ENCODE results near the gene ERICH3. TPM values are rescaled to one million over a fixed set of nuclear protein-coding genes. Genes with fewer than 3 reads are reported as not detected.

The ERICH3 gene
- total RNA-seq, 1 donor from 2014 or later = 0.24 TPM

DNA sequence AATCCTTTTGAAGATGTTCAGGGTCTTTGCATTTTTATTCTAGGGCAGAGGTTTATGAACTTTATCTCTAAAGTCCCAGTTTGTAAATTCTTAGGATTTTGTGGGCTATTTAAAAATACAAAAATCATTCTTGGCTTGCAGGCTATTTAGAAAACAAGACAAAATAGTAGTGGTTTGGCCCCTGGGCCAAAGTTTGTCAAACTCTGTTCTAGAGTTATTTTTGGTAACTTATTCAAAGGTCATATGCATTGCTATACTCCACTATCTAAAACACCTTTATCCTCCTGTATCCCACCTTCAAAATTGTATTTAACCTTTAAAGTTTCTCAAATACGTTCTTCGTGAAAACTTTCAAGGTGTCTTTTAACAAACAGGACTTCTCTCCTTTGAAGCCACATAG is 85.7 kb downstream of the ERICH3 start:
- H3K27ac Mint-ChIP-seq = no peak overlapping the region
- peaks cover 14% of the 10 kb centered on the region for H3K27me3 Mint-ChIP-seq
- H3K36me3 Mint-ChIP-seq = no peaks in the 10 kb centered on the region
- no peak for DNase-seq (ENCODE audit: extremely low spot score, unreplicated experiment)
- H3K9me3 Mint-ChIP-seq = no peaks in the 10 kb centered on the region
- no peaks in the 10 kb centered on the region for H3K4me1 Mint-ChIP-seq (ENCODE audit: unreplicated experiment)
- H3K4me3 Mint-ChIP-seq = no peak overlapping the region
- TF ChIP-seq, protein P1, sequence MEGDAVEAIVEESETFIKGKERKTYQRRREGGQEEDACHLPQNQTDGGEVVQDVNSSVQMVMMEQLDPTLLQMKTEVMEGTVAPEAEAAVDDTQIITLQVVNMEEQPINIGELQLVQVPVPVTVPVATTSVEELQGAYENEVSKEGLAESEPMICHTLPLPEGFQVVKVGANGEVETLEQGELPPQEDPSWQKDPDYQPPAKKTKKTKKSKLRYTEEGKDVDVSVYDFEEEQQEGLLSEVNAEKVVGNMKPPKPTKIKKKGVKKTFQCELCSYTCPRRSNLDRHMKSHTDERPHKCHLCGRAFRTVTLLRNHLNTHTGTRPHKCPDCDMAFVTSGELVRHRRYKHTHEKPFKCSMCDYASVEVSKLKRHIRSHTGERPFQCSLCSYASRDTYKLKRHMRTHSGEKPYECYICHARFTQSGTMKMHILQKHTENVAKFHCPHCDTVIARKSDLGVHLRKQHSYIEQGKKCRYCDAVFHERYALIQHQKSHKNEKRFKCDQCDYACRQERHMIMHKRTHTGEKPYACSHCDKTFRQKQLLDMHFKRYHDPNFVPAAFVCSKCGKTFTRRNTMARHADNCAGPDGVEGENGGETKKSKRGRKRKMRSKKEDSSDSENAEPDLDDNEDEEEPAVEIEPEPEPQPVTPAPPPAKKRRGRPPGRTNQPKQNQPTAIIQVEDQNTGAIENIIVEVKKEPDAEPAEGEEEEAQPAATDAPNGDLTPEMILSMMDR (conservative IDR thresholded peaks at IDR 0.05) = no peak

- H3K4me3 Mint-ChIP-seq = no peak overlapping the region
- H3K27ac Mint-ChIP-seq = no peak overlapping the region
- H3K27me3 Mint-ChIP-seq = peaks cover 5% of the 10 kb centered on the region
- H3K36me3 Mint-ChIP-seq = no peaks in the 10 kb centered on the region
- H3K4me1 Mint-ChIP-seq (ENCODE audit: unreplicated experiment) = no peaks in the 10 kb centered on the region
- TF ChIP-seq, protein P1 (conservative IDR thresholded peaks at IDR 0.05) = no peak
- no peak for DNase-seq (ENCODE audit: extremely low spot score, unreplicated experiment)
- no peaks in the 10 kb centered on the region for H3K9me3 Mint-ChIP-seq
These were observed 87.2 kb downstream of the ERICH3 start for GRCh38 chr1:74586253-74586897.

DNA sequence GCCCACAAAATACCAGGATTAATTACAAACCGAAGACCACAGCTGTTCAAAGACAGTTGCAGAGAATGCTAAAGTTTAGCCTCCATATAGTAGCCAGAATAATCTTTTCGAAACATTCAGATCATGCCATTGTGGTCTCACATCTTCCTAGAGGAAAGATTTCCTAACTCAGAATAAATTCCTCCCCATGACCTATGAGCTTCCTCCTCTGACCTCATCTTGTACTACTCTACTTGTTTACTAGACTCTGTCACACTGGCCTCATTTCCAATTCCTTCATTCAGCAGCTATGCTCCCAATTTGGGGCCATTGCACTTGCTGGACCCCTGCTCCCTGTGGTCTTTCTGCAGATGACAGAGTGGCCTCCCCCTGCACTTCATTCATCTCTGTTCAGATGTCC is 89.4 kb downstream of the ERICH3 start:
- Mint-ChIP-seq H3K9me3 (no peaks in the 10 kb centered on the region), H3K27ac (no peak overlapping the region), H3K4me3 (no peak overlapping the region), H3K27me3 (no peaks in the 10 kb centered on the region), H3K4me1 (ENCODE audit: unreplicated experiment) (no peaks in the 10 kb centered on the region), H3K36me3 (no peaks in the 10 kb centered on the region)
- TF ChIP-seq, protein P1 (conservative IDR thresholded peaks at IDR 0.05) = no peak
- no peak for DNase-seq (ENCODE audit: extremely low spot score, unreplicated experiment)

DNA sequence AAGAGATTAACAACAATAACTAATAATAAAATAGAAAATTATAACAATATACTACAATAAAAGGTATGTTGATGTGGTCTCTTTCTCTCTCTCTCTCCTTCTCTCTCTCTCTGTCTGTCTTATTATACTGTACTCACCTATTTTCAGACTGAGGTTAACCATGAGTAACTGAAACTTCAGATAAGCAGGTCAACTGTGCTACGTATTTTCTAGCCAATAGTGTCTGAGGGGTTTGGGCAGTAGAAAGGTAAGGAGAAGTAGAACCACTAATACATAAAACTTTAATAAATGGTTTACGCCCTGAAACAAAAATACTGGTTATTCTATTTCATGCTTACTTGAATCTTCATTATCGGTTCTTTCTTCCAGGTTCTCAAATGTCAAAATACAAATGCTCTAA is 90.2 kb downstream of the ERICH3 start:
- H3K36me3 Mint-ChIP-seq = no peaks in the 10 kb centered on the region
- no peak overlapping the region for H3K4me3 Mint-ChIP-seq
- no peak for DNase-seq (ENCODE audit: extremely low spot score, unreplicated experiment)
- TF ChIP-seq, protein P1 (conservative IDR thresholded peaks at IDR 0.05) = no peak
- H3K27me3 Mint-ChIP-seq = no peaks in the 10 kb centered on the region
- no peaks in the 10 kb centered on the region for H3K9me3 Mint-ChIP-seq
- H3K4me1 Mint-ChIP-seq (ENCODE audit: unreplicated experiment) = no peaks in the 10 kb centered on the region
- H3K27ac Mint-ChIP-seq = no peak overlapping the region

DNA sequence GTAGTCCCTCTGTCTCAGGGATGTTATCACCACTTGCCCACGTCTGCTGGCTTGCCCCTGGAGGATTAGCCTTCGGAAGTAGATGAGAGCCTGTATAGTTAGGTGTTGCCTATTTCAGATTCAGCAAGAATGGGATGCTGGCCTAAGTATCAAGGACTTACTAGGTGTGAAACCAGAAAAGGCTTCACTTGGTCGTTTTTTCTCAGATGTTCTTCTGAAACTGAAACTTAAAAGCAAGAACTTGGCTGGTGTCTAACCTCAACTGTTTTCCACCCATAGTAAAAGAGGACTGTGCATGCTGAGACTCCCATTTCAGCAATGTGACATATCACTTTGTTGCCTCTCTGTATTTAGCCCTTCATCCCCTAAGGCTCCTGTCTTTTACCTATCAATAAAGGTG is 94.2 kb downstream of the ERICH3 start:
- Mint-ChIP-seq H3K27me3 (peaks cover 3% of the 10 kb centered on the region), H3K9me3 (no peaks in the 10 kb centered on the region), H3K4me3 (no peak overlapping the region), H3K27ac (no peak overlapping the region), H3K4me1 (ENCODE audit: unreplicated experiment) (no peaks in the 10 kb centered on the region), H3K36me3 (no peaks in the 10 kb centered on the region)
- DNase-seq (ENCODE audit: extremely low spot score, unreplicated experiment) = no peak
- TF ChIP-seq, protein P1 (conservative IDR thresholded peaks at IDR 0.05) = no peak

GRCh38 chr1:74578101-74578500 is 95.5 kb downstream of the ERICH3 start:
- H3K4me1 Mint-ChIP-seq (ENCODE audit: unreplicated experiment) = no peaks in the 10 kb centered on the region
- no peaks in the 10 kb centered on the region for H3K9me3 Mint-ChIP-seq
- H3K27me3 Mint-ChIP-seq = peaks cover 3% of the 10 kb centered on the region
- H3K36me3 Mint-ChIP-seq = no peaks in the 10 kb centered on the region
- no peak overlapping the region for H3K4me3 Mint-ChIP-seq
- H3K27ac Mint-ChIP-seq = no peak overlapping the region
- no peak for DNase-seq (ENCODE audit: extremely low spot score, unreplicated experiment)
- TF ChIP-seq, protein P1 (conservative IDR thresholded peaks at IDR 0.05) = no peak
